Renal cortical epithelial cell (primary cell): Measurements from ENCODE around the gene CSF1R. TPM values are rescaled to one million over a fixed set of nuclear protein-coding genes. Genes with fewer than 3 reads are reported as not detected.

Source experiments
- DNase-seq: peaks from one replicate; pipeline ENCODE4 v3.0.0-alpha.2; 2011; ENCODE audit warnings: low read depth
- total RNA-seq: library from RNA; depleted of rRNA; stranded (reverse); fragments of >200 nt; gene quantifications from 2 replicates; pipeline ENCODE4 v1.2.3, GENCODE V29; 2014

CSF1R gene
- total RNA-seq, 1 donor from 2014 or later = not detected

GRCh38 chr5:150069672-150070627 lies 16.4 kb downstream of the CSF1R start:
- no peak for DNase-seq

DNA sequence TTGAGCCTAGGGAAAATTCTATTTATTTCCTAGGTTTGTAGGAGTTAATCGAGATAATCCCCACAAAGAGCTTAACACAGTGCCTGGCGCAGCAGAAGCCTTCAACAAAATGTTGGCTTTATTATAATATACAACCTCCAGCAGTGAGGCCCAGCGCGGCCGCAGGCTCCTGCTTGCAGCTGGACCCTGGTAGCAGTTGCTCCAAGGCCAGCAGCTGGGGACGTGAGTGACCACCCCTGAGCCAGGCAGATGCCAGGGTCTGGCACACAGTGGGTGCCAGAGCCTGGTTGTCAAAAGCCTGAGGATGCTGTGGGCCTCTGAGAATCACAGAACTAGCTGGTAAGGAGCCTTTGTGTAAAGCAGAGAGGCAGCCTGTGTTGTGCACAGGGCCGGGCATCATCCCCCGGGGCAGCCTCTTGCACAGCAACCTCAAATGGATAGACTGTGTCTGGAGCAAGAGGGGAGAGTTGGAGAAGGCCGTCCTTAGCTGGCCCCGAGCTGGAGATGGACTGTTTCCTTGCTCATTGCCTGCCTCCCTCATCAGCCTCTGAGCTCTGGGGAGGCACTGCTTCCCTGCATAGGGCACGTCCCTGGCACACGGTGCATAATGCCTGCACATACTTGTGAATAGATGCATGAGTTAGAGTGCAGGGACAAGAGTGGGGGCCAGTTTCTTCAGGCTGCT lies 17.3 kb downstream of the CSF1R start:
- DNase-seq = no peak

- DNase-seq = peak; percentile 29
Measured at GRCh38 chr5:150068472-150068871, 17.9 kb downstream of the CSF1R start.

- no peak for DNase-seq
Measured at GRCh38 chr5:150068071-150068470, 18.3 kb downstream of the CSF1R start.

GRCh38 chr5:150067405-150067960 lies 18.9 kb downstream of the CSF1R start:
- DNase-seq = no peak

- peak; percentile 77 for DNase-seq
Measured at GRCh38 chr5:150066901-150067396, 19.4 kb downstream of the CSF1R start.

DNA sequence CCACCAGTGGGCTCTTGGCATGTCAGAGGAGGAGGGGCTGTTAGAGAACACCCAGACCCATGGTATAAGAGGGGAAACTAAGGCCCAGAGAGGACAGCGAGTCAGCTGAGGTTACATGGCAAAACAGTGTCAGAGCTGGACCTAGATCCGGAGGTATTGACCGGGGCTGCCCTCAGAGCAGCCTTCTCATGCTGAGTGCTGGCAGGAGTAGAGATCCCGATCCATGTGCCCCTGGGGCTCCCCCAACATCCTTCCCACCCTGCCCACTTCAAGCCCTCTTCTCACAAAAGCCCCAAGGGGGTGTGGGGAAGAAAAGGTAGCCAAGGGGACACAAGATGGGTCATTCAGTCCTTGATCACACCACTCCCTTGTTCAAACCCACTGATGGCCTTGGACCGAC lies 19.9 kb downstream of the CSF1R start:
- DNase-seq = no peak

DNA sequence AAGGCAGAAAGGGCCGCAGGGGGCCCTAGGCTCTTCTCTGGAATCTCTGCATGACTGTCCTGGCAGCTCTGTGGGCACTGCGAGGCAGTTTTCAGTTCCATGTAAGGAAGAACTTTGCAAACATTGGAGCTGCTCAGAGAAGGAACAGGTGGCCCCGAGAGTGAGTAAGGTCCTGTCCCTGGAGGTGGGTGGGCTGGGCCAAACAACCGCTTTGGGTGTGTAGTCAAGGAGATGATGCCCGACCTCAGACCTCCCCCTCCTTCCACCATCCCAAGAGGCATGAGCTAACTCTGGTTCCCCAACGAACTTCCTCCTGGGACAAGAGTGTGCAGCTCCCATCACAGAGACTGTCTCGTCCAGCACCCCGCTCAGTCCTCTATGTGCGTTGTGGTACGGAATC lies 20.5 kb downstream of the CSF1R start:
- DNase-seq = no peak

- peak; percentile 40 for DNase-seq
Measured at GRCh38 chr5:150065346-150065745, 21.0 kb downstream of the CSF1R start.

- DNase-seq = no peak
Measured at GRCh38 chr5:150064681-150065220, 21.6 kb downstream of the CSF1R start.

DNA sequence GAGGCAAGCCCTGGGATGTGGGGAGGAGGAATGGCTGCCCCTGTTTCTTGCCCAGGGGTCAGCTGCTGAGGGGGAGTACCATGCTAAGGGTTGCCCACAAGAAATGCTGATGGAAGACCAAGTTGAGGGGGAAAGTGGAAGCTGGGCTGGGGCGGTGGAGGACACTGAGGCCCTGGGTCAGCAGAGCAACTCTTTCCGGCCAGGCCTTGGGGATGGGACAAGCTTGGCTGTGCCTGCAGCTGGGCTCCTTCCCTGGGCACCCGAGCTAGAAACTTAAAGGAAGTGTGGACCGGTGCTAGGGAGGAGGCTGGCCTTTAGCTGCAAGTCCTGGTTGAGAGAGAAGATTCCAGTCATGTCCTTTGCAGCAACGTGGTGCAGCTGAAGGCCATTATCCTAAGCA lies 22.7 kb downstream of the CSF1R start:
- no peak for DNase-seq

DNA sequence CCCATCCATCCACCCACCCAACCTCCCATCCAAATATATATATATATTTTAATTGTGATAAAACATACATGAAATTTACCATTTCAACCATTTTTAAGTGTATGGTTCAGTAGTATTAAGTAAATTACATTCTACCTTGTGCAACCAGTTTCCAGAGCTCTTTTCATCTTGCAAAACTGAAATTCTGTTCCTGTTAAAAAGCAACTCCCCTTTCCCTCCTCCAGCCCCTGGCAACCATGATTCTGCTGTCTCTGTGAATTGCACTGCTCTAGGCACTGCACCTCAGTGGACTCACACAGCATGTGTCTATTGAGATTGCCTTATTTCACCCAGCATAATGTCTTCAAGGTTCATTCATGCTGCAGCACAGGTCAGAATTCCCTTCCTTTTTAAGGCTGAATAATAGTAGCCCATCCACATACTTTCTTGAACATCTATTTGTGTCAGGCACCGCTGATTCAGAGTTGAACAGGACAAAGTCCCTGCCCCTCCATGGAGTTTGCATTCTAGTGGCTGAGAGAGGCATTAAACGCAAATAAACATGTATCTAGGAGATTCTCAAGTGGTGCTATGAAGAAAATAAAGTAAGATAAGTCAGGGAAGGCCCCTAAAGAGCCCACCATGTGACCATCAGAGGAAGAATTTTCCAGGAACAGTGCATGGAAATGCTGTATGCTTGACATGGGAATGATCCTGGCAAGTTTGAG lies 24.0 kb downstream of the CSF1R start:
- DNase-seq = no peak

- no peak for DNase-seq
Measured at GRCh38 chr5:150061538-150061995, 24.8 kb downstream of the CSF1R start.

DNA sequence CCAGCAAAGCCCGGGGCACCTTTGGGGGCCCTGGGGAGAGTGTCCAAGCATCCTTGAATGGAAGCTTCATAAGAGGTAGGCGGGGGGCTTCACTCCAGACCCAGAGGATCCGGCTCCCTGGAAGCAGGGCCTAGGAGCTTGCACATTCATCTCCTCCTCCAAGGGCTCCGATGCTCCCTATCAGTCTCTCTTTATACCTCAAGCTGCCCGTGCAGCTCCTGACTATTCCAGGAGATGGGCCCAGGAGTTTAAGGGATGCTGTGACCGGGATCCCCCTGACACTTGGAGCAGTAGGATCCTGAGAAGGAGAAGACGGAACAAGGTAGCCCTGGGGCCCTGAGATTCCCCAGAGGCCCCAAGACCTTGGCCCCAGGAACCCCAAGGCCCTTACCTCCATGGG lies 25.9 kb downstream of the CSF1R start:
- no peak for DNase-seq

GRCh38 chr5:150059623-150060022 lies 26.7 kb downstream of the CSF1R start:
- no peak for DNase-seq

DNA sequence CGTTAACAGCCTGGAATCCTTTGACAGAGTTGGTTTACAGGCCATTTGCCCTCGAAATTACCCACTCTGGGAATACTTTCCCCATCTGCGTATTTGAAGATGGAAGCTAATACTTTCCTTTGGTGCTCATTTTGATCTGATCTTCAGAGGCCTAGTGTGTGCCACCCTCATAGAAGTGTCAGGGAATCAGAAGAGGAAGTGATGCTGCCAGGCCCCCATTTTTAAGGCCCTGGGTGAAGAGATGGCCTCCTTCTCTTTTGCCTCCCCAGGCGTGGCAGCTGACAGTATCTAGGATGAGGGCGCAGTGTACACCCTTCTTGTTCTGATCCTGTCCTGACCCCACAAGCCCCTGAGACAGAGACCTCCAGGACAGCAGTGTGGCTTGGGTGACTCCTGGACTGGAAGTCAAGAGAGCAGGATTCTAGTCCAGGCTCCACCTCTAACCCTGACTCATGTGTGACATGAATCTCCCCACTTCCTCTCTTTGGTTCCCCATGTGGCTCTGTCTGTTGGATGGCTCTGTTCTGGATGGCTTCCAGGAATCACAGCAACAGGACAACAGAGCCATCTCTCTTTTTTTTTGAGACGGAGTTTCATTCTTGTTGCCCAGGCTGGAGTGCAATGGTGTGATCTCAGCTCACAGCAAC lies 27.8 kb downstream of the CSF1R start:
- DNase-seq = peak; percentile 51

DNA sequence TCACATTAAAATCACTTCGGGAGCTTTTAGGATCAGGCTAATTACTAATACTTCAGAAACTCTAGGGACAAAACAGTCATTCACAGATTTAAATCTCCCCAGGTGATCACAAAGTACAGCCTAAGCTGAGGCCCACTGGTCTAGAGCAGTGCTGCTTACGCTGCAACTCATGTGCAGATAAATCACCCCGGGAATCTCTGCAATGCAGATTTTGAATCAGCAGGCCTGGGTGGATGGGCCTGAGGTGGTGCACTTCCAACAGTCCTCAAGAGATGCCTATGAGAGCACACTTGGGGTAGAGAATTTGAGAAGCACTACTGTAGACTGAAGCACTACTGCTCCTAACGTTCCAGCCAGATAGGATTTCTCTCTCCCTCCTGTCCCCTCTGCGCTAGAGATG lies 28.4 kb downstream of the CSF1R start:
- DNase-seq = no peak

DNA sequence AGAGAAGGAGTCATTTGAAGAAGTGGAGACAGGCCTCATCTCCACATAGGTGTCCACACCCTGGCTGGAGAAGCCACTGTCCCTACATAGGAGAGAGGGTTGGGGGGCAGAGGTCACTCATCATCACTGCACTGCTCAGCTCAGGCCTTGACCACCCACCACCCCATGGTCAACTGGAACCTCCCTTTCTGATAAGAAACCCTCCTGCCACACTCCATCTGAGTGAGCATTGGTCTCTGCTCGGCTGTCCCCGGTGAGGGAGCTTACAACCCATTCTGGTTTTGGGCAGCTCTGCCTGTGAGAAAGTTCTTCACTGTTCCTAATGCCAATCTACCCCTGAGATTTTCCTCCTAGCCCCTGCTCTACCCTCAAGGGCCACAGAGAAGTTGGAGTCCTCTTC lies 28.8 kb downstream of the CSF1R start:
- DNase-seq = no peak

GRCh38 chr5:150057052-150057451 lies 29.3 kb downstream of the CSF1R start:
- no peak for DNase-seq

DNA sequence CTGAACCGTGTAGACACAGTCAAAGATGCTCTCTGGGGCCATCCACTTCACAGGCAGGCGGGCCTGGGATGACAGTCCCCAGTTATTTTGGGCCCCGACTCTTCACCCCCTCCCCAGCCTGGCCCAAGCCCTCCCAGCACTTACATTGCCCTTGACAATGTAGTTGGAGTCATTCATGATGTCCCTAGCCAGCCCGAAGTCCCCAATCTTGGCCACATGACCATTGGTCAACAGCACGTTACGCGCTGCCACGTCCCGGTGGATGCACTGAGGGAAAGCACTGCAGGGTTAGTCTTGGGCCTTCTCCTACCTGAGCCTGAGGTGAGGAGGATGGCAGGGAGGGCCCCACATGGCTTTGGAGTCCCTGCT lies 30.3 kb downstream of the CSF1R start:
- no peak for DNase-seq
